GM19328 (cell line): ENCODE results near the gene KLHL21.

Experiments used
- ATAC-seq: cut with Tn5 transposase; IDR thresholded peaks from one replicate; pipeline ENCODE4 v1.9.1; 2021; ENCODE audit warnings: mild to moderate bottlenecking, moderate library complexity; ENCODE audit not compliant: unreplicated experiment

KLHL21 gene

GRCh38 chr1:6557597-6557996 is 45.1 kb downstream of the KLHL21 start:
- ATAC-seq, result no peak

- ATAC-seq, result no peak
Measured at GRCh38 chr1:6554907-6555778, 47.5 kb downstream of the KLHL21 start, which contains the start of gene TAS1R1. TAS1R1 (plus strand) TSS chr1:6555307; CDS start chr1:6555374, 67 bp downstream.

- peak; percentile 83 for ATAC-seq
Measured at GRCh38 chr1:6554031-6554906, 48.4 kb downstream of the KLHL21 start, which contains the start of gene NOL9. NOL9 (minus strand) TSS chr1:6554513; CDS start chr1:6554502, 11 bp downstream.

GRCh38 chr1:6547301-6547700 is 55.4 kb downstream of the KLHL21 start:
- no peak for ATAC-seq

- no peak for ATAC-seq
Measured at GRCh38 chr1:6546326-6546725, 56.3 kb downstream of the KLHL21 start.

GRCh38 chr1:6545276-6546112 is 57.2 kb downstream of the KLHL21 start:
- ATAC-seq, result no peak

GRCh38 chr1:6544831-6545230 is 57.8 kb downstream of the KLHL21 start:
- no peak for ATAC-seq
